GM19438 (cell line): ENCODE results near the gene ST6GAL1.

ENCODE experiments used
- ATAC-seq: cut with Tn5 transposase; IDR thresholded peaks from one replicate; pipeline ENCODE4 v1.9.1; 2021; ENCODE audit warnings: low read depth; ENCODE audit not compliant: unreplicated experiment

The ST6GAL1 gene

DNA sequence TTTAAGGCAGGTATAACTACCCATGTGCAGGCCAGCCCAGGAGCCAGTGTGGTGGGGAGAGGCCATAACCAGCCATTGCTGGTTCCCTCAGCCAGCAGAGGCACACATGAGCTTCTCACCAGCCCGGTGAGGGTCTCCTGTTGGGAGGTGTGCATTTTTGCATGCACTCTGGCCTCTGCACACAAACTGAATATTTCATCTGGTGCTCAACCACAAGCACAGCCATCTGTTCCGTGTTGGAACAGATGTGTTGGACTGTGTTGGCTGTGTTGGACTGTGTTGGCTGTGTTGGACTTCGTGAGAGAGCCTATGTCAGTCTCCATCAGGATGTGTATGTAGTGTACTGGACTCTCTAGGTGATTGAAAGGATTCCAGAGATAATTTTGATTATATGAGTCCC is 141.8 kb downstream of the ST6GAL1 start:
- ATAC-seq: no peak

GRCh38 chr3:187072511-187072910 is 142.2 kb downstream of the ST6GAL1 start:
- no peak for ATAC-seq

DNA sequence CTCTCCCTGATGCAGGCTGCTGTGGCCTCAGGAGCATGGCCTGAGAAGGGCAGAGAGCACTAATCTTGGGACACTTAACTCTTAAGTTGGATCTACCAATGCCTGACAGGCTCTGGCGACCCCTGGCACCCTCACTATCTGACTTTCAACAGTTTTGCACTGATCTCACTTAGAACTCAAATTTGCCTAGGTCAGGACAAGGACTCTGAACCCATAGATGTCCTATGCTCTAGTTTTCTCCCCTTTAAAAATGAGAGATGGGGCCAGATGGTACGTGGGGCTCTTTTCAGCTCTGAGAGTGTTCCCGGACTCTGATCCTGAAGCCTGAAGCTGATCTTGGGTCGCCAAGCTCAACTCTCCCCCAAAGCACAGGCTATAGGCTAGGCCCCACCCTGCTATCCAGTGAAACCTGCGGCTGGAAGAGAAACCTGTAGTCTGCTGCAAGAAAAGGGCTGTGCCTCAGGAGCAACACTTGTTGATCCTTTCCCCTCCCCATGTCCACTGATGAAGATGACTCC is 143.3 kb downstream of the ST6GAL1 start:
- no peak for ATAC-seq

- ATAC-seq: no peak
Observed at GRCh38 chr3:187074846-187075245, 144.5 kb downstream of the ST6GAL1 start.

DNA sequence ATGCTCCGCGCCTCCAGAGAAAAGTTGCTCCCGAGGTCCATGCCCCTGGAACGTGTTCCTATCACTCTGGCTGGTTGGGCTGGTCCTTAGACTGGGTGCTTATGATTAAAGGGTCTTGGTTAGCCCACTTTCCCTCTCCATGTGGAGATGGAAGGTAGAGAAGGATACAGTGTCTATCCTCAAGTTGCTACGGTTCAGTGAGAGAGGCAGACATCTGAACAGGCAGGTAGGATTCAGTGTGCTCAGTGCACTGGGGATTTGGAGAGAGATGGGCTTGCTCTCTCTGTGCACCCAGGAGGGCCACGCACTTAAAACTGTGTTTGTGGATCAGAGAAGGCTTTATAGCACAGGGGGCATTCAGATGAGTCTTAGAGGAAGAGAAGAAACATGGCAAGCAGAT is 146.0 kb downstream of the ST6GAL1 start:
- ATAC-seq: no peak

DNA sequence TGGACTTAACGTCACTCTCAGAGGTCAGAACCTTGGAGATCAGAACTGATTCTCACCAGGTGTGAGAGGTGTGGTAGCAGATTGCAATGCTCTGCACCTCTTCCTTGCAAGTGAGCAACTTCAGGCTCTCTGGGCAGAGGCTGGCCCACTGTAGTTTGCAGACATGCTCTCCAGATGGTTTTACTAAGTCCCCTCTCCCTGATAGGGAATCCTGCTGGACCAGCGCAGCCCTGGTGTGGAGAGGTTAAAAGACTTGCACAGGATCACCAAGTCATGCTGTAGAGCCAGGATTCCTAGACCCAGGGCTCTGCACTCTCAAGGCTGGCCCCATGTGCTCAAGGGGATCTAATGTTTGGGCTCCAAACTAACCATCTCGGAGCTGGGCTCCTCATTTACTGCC is 146.8 kb downstream of the ST6GAL1 start:
- no peak for ATAC-seq

- ATAC-seq: no peak
Observed at GRCh38 chr3:187077537-187077936, 147.2 kb downstream of the ST6GAL1 start.

- ATAC-seq: no peak
Observed at GRCh38 chr3:187079090-187080022, 149.0 kb downstream of the ST6GAL1 start.

GRCh38 chr3:187080799-187081450 is 150.6 kb downstream of the ST6GAL1 start:
- ATAC-seq: no peak

DNA sequence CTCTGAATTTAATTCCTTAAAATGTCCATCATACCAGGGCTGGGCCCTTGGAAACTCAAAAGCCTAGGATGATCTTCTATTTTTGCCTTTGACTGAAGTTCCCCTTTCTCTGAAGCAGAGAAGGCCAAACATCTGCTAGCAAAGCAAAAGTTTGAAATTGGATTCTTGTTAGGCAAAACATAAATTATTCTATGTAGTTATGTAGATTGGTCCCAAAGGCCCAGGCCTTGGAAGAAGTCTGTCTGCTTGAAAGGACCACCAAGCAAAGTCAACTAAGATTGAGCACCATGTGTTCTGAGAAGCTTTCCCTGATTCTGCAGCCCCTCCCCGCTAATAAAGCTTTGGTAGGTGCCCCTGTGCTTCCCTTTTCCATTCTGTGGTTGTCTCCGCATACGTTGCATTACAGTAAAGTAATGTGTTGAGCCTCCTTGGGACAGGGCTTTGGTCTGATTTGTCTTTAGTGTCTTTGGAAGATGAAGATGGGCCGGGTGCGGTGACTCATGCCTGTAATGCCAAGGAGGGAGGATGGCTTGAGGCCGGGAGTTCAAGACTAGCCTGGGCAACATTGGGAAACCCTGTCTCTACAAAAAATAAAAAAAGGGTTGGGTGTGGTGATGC is 152.5 kb downstream of the ST6GAL1 start:
- no peak for ATAC-seq

DNA sequence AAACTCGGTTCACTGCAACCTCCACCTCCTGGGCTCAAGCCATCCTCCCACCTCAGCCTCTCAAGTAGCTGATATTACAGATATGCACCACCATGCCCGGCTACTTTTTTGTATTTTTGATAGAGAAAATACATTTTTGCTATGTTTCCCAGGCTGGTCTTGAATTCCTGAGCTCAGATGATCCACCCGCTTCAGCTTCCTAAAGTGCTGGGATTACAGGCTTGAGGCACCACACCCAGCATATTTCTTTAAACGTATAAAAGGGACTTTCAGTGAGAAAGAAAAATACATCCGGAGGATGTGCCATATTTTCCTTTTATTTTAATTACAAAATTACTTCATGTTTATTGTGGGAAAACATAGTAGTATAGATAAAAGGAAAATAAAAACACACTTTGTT is 153.8 kb downstream of the ST6GAL1 start:
- ATAC-seq: no peak

DNA sequence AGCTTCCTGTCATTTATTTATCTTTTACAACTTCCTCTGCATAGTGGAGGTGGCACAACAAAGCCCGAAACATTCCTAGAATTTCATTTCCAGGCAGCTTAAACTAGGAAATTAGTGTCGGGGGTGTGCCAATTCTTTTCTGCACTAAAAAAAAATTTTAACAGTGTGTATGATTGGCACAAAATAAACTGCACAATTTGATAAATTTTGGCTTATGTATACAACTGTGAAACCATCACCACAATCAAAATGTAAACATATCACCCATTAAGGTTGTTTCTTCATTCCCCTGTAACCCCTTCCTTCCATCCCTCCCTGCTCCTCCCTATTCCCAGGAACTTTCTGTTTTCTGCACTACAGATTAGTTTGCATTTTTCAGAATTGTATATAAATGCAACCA is 154.3 kb downstream of the ST6GAL1 start:
- ATAC-seq: no peak

GRCh38 chr3:187085021-187085666 is 154.8 kb downstream of the ST6GAL1 start:
- no peak for ATAC-seq

DNA sequence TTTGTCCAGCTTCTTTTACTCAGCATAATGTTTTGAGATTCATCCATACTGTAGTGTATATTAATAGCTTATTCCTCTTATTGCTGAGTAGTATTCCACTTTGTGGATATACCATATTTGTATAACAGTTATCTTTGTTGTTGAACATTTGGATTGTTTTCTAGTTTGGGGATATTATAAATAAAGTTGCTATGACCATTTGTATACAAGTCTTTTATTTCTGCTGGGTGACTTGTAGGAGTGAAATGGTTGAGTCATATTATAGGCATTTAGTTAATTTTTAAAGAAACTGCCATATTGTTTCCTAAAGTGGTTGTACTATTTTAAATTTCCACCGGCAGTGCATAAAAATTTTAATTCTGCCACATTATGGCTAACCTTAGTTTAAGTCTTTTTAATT is 155.6 kb downstream of the ST6GAL1 start:
- ATAC-seq: no peak

- ATAC-seq: no peak
Observed at GRCh38 chr3:187086831-187087230, 156.5 kb downstream of the ST6GAL1 start.

- ATAC-seq: no peak
Observed at GRCh38 chr3:187088701-187089100, 158.4 kb downstream of the ST6GAL1 start.

GRCh38 chr3:187093320-187093719 is 163.0 kb downstream of the ST6GAL1 start:
- no peak for ATAC-seq

- ATAC-seq: no peak
Observed at GRCh38 chr3:187098923-187099512, 168.7 kb downstream of the ST6GAL1 start.

DNA sequence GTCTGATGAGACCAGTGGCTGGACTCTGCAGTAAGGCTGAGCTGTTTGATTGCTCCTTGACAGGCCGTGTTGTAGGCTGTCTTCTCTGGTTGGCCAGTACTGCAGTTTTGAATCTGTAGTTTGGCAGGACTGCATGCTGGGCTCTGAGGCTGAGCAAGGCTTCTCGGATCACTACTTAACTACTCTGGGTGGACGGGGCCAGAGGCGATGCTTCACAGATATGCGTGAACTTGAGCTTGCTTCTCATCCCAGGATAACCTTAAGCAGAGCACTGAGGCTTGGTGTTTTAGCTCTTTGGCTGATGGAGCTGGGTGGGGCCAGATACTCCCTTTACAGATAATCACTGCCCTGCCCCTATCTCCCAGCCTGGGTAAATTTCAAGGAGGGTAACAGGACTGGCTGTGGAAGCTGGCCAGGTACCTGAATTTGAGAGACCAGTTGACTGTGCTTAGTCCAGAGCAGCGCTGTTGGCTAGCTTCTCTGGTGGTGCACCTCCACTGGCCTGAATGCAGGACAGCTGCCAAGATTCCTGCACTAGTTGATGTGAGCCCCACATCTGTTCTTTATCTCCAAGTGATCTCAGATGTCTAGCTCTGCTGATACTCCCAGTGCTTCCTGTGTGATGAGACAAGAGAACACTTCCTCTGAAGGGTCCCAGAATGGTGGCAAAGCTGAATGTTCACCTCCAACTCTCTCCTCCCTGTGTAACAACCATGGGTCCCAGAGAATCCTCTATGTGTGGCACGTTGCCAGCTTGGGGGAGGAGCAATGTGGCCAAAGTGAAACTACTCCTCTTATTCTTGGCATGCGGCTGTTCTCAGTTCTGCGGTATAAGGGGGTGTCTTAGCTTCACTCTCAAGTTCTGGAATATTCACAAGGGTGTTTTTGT is 171.1 kb downstream of the ST6GAL1 start:
- no peak for ATAC-seq
